Epithelial cell of proximal tubule (primary cell): ENCODE measurements around the gene FBLN2. TPM values are rescaled to one million over a fixed set of nuclear protein-coding genes. Genes with fewer than 3 reads are reported as not detected.

Experiments
- DNase-seq: peaks from one replicate; pipeline ENCODE4 v3.0.0-alpha.2; 2011; ENCODE audit warnings: low read depth
- H3K4me3 ChIP-seq: 2 replicates; pipeline ENCODE4 v1.5.1; 2011; ENCODE audit warnings: low read depth, mild to moderate bottlenecking, low read length
- total RNA-seq: library from RNA; depleted of rRNA; stranded (reverse); fragments of >200 nt; gene quantifications from 2 replicates; pipeline ENCODE4 v1.2.3, GENCODE V29; 2015
- TF ChIP-seq, protein P1 (sequence below): conservative IDR thresholded peaks from 2 replicates; pipeline ENCODE4 v1.5.1; 2012; ENCODE audit warnings: low read depth, mild to moderate bottlenecking, low read length

FBLN2 gene
- total RNA-seq, 1 donor from 2014 or later, result 1.1 TPM

GRCh38 chr3:13566769-13567310, 17.9 kb downstream of the FBLN2 start:
- TF ChIP-seq, protein P1, sequence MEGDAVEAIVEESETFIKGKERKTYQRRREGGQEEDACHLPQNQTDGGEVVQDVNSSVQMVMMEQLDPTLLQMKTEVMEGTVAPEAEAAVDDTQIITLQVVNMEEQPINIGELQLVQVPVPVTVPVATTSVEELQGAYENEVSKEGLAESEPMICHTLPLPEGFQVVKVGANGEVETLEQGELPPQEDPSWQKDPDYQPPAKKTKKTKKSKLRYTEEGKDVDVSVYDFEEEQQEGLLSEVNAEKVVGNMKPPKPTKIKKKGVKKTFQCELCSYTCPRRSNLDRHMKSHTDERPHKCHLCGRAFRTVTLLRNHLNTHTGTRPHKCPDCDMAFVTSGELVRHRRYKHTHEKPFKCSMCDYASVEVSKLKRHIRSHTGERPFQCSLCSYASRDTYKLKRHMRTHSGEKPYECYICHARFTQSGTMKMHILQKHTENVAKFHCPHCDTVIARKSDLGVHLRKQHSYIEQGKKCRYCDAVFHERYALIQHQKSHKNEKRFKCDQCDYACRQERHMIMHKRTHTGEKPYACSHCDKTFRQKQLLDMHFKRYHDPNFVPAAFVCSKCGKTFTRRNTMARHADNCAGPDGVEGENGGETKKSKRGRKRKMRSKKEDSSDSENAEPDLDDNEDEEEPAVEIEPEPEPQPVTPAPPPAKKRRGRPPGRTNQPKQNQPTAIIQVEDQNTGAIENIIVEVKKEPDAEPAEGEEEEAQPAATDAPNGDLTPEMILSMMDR, result no peak
- DNase-seq, result no peak
- H3K4me3 ChIP-seq, result no peak overlapping the region

DNA sequence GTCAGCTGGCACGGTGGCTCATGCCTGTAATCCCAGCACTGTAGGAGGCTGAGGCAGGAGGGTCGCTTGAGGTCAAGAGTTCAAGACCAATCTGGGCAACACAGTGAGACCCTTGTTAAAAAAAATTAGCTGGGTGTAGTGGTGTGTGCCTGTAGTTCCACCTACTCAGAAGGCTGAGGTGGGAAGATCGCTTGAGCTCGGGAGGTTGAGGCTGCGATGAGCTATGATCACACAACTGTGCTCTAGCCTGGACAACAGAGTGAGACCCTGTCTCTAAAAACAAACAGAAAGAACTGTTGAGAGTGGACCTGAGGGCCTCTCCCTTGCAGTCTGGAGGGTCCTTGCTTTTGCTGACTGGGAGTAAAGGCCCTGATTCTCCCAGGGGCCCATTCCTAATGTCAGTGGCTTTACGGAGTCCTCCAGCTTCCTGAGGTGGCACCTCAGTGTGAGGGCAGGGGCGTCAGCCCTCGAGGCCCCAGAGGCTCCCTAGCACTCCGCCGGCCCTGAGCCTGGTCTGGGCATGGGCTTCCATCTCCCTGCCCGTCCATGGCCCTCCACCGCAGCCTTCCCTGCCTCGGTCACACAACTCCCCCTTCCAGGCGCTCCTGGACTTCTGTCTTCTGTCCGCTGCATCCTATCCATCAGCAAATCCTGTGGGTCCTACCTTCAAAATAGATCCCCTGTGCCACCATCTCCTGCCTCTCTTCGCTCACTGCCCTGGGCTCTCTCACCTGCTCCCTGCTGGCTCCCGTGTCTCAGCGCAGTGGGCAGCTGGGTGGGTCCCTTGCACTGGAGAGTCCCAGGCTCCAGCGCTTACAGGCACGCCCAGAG, 19.0 kb downstream of the FBLN2 start:
- DNase-seq, result no peak
- TF ChIP-seq, protein P1, result no peak

GRCh38 chr3:13568515-13569028, 19.6 kb downstream of the FBLN2 start:
- H3K4me3 ChIP-seq, result no peak overlapping the region
- TF ChIP-seq, protein P1, result no peak
- DNase-seq, result no peak

More for the DNA sequence above, 19.0 kb downstream of the FBLN2 start:
- H3K4me3 ChIP-seq, result no peak overlapping the region

- no peak for DNase-seq
- TF ChIP-seq, protein P1, result no peak
- H3K4me3 ChIP-seq, result no peak overlapping the region
These were observed 20.3 kb downstream of the FBLN2 start for GRCh38 chr3:13569201-13569600.

GRCh38 chr3:13569641-13570390, 20.9 kb downstream of the FBLN2 start:
- DNase-seq, result no peak
- TF ChIP-seq, protein P1, result no peak
- no peak overlapping the region for H3K4me3 ChIP-seq

DNA sequence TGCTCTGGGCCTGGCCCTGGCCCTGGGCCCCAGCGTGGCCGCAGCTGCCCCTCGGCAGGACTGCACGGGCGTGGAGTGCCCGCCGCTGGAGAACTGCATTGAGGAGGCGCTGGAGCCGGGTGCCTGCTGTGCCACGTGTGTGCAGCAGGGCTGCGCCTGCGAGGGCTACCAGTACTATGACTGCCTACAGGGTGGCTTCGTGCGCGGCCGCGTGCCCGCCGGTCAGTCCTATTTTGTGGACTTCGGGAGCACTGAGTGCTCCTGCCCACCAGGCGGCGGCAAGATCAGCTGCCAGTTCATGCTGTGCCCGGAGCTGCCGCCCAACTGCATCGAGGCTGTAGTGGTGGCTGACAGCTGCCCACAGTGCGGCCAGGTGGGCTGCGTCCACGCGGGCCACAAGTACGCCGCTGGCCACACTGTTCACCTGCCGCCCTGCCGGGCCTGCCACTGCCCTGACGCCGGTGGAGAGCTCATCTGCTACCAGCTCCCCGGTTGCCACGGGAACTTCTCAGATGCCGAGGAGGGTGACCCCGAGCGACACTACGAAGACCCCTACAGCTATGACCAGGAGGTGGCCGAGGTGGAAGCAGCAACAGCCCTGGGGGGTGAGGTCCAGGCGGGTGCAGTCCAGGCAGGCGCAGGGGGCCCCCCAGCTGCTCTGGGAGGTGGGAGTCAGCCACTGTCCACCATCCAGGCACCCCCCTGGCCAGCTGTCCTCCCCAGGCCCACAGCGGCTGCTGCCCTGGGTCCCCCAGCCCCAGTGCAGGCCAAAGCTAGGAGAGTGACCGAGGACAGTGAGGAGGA, 21.7 kb downstream of the FBLN2 start:
- TF ChIP-seq, protein P1, result no peak
- no peak overlapping the region for H3K4me3 ChIP-seq
- DNase-seq, result no peak
